Middle frontal gyrus (tissue), 1 donor: Measurements from ENCODE around the gene STX3.
"Not testable (repeated sequence)": the region's sequence is repeated elsewhere in the genome, so short reads cannot be mapped to it uniquely, and the experiment has no call there.

Source experiments
- DNase-seq: peaks from one replicate; pipeline ENCODE4 v3.0.0-alpha.2; 2015; ENCODE audit warnings: low spot score; ENCODE audit errors: extremely low spot score

Gene STX3

DNA sequence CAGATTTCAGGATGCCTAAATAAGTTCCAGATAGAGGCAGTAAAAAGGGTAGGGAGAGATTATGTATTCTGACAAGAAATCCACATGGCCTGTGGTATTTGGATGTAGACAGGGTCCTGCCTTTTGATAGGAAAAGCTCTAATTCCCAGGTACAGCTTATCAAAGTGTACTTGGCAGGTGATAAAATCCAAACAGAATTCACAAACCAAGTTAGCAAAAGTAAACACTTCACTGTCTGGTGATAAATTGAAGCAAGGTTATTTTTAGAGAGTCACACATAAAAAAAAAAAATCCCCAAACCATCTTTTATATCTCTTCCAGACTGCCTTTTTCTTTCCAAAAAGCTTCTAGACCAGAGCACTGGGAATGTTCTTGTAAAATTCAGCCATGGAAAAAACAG, 84.4 kb downstream of the STX3 start:
- DNase-seq: no peak

DNA sequence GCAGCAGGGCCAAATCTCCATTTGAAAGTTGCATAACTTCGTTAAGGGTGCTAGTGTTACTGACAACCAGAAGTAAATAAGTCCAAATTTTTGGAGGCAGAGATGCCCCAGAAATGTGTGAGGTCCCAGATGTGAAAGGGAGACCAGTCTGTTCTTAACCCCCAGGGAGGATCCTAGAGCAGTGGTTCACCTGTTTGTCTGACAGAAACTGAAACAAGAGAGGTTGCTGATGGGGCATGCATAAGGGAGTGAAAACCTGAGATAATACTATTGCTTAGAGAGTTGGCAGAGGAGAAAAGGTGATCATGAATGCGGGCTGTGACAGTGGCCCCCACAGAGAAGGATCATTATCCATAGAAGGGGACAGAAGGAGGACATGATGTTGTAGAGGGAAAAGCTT, 86.3 kb downstream of the STX3 start:
- DNase-seq: no peak

DNA sequence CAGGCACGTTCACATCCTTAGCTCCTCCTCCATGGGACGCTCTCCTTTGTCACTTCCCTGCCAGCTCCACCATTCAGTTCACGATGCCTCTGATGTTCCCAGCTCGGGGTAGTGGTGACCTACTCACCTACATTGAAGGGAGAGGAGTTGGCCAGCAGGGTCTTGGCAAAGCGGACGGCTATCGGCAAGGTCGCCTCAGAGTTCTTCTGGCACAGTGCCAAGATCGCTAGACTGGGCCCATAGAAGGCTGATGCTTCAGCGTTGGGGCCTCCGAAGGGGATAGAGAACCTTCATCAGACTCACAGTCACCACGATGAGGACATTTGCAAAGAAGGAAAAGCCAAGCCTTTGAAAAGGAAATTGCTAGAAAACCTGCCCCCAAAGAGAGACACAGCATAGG, 87.1 kb downstream of the STX3 start:
- DNase-seq: no peak

DNA sequence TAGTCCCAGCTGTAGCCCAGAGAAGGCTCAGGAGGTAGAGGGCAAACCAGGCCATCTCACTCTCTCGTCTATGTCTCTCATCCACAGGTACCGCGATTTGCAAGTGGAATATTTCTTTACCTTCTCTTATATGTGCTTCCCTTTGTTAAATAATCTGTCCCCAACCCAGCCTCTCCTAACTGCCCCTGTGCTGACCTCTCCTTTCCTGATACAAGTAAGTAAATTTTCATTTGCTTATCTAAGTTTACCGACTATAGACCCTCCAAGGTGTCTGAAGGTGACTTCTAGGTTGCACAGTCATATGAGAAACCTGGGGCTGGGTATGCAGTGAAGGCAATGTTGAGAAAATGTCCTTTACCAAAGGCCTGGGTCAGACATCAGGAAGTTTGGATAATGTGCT, 90.2 kb downstream of the STX3 start, which contains the start of gene CBLIF:
Gene CBLIF, minus strand, starts transcription at position 101 of the 400 bp plus-strand sequence. Its CDS starts 46 bp downstream, at position 55.
- DNase-seq: no peak

DNA sequence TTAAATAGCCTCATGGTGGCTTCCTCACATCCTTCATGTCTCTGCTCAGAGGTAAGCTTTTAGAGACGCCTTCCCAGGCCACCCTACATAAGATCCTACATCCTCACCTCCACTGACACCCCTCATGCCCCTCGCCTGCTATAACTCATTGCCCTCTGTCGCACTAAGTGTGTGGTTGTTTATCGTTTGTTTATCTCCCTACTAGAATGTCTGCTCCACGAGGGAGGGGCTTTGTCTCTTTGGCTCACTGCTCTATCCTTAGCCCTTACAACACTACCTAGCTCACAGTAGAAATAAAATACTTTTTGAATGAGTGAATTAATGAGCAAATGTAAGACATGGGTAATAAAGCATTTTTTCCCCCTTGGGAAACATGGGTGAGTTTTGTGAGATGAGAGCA, 91.4 kb downstream of the STX3 start:
- DNase-seq: no peak

DNA sequence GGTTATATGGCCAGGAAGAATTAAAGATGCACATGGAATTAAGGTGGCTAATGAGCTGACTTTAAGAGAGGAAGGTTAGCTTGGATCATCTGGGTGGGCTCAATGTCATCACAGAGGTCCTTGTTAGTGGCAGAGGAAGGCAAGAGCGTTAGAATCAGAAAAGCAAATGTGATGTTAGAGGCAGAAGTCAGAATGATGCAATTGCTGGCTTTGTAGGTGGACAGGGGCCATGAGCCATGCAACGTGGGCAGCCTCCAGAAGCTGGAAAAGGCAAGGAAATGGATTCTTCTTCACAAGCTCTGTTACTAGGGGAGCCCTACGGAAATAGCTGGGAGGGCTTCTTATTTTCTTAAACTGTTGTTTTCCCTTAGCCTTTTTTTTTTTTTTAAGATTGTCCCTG, 92.5 kb downstream of the STX3 start:
- no peak for DNase-seq

DNA sequence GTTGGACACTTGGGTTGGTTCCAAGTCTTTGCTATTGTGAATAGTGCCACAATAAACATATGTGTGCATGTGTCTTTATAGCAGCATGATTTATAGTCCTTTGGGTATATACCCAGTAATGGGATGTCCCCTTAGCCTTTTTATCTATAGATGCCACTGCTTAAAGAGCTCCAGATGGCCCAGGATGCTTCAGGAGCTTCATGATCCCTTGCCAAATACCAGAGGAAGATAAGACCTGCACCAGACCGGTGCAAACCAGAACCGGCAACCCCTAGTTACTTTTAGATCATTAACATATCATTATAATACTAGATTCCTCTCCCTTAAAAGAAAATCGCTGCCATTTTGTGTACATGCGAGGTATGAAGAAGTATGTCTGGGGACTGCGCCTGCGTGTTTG, 93.3 kb downstream of the STX3 start:
- DNase-seq: not testable (repeated sequence)

DNA sequence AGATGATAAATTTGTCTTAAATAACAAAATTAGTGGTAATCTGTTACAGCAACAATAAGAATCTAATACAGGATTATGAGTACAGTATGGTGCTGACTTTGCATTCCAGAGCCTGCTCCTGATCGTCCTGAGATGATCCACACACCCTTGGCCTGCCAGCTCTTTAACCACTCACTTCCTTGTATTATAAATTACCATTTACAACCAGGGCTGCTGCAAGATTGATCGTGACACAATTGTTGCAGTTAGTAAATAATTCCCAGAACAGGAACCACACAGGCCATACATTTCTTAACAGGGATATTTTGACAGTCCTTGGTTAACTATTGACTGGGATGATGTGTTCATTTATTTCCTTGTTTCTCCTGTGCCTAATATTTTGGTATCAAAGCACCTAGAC, 94.0 kb downstream of the STX3 start:
- no peak for DNase-seq

DNA sequence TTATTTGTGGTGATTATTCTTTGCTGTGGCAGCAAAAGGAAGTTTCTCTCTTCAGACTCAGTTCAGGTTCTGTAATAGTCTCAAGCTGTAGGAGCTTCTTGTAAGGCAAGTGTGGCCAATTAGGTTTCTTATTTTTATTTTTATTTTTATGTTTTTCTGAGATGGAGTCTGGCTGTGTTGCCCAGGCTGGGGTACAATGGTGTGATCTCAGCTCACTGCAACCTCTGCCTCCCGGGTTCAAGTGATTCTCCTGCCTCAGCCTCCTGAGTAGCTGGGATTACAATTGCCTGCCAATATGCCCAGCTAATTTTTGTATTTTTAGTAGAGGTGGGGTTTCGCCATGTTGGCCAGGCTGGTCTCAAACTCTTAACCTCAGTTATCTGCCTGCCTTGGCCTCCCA, 94.4 kb downstream of the STX3 start:
- DNase-seq: not testable (repeated sequence)

DNA sequence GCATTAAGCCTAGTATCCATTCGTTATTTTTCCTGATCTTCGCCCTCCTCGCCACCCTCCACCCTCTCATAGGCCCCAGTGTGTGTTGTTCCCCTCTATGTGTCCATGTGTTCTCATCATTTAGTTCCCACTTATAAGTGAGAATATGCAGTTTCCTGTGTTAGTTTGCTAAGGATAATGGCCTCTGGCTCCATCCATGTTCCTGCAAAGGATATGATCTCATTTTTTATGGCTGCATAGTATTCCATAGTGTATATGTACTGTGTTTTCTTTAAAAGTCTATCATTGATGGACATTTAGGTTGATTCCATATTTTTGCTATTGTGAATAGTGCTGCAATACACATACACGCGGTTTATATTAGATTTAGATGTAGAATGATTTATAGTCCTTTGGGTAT, 96.2 kb downstream of the STX3 start:
- DNase-seq: not testable (repeated sequence)

DNA sequence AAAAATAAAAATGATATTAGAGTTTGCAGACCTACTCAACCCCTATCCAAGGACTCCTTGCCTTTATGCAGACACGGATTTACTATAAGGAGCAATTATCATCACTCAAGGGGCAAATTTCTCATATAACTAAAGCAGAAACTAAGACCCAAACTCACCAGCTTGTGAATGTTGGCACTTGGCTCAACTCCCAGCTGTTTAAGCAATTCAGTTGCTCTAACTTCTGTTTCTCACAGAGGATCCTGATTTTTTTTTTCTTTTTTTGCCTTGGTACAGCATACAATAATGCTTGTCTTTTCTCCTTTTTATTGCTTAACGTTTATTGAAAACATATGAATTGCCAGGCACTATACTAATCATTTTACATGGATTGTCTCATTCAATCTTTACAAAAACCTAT, 99.7 kb downstream of the STX3 start:
- no peak for DNase-seq
